Activated CD8-positive, alpha-beta T cell treated with anti-CD3 and anti-CD28 coated beads for 36 hours (primary cell): ENCODE data around the gene RNLS. TPM values are rescaled to one million over a fixed set of nuclear protein-coding genes. Genes with fewer than 3 reads are reported as not detected.

Experiments used
- ATAC-seq: fragments of 200-7000 bp; cut with Tn5 transposase; one replicate; pipeline ENCODE4 v1.10.0; 2021; ENCODE audit warnings: mild to moderate bottlenecking, moderate library complexity
- CTCF ChIA-PET: fragments of 350-600 bp; sonication (Branson Sonifier 250); formaldehyde crosslinking; loops from one replicate; lab custom pipeline; 2021; ENCODE audit warnings: antibody characterized with exemption; lab: Charles Lee
- POLR2A ChIA-PET: fragments of 350-600 bp; sonication (Branson Sonifier 250); formaldehyde crosslinking; loops from one replicate; lab custom pipeline; 2021; ENCODE audit warnings: antibody characterized with exemption; lab: Charles Lee
- DNase-seq: peaks from one replicate; pipeline ENCODE4 v3.0.0-alpha.2; 2020
- H3K27ac Mint-ChIP-seq: one replicate; pipeline ENCODE4 v1.8.0; 2021; ENCODE audit warnings: mild to moderate bottlenecking, mixed read lengths
- H3K27me3 Mint-ChIP-seq: one replicate; pipeline ENCODE4 v1.8.0; 2021; ENCODE audit warnings: mixed read lengths
- H3K36me3 Mint-ChIP-seq: one replicate; pipeline ENCODE4 v1.8.0; 2021; ENCODE audit warnings: low read depth, mixed read lengths
- H3K4me1 Mint-ChIP-seq: one replicate; pipeline ENCODE4 v1.8.0; 2021; ENCODE audit warnings: low read depth, mixed read lengths
- H3K4me3 Mint-ChIP-seq: one replicate; pipeline ENCODE4 v1.8.0; 2021; ENCODE audit warnings: mild to moderate bottlenecking, moderate library complexity, mixed read lengths
- H3K9me3 Mint-ChIP-seq: one replicate; pipeline ENCODE4 v1.8.0; 2021; ENCODE audit warnings: mixed read lengths
- intact Hi-C: fragments of 100-400 bp; cut with micrococcal nuclease; formaldehyde crosslinking; loops from one replicate; pipeline ENCODE4 v1.10.0; 2022
- total RNA-seq, 2 experiments: library from RNA; stranded (reverse); gene quantifications; one replicate each; pipeline ENCODE4 v1.2.3, GENCODE V29; 2021
- TF ChIP-seq, protein P1 (sequence below): fragments of 200-600 bp; IDR thresholded peaks from one replicate; pipeline ENCODE4 v1.8.0; 2022; ENCODE audit warnings: antibody characterized with exemption, mild to moderate bottlenecking

RNLS gene
- total RNA-seq, 2 experiments from 2014 or later: 4.5 TPM

DNA sequence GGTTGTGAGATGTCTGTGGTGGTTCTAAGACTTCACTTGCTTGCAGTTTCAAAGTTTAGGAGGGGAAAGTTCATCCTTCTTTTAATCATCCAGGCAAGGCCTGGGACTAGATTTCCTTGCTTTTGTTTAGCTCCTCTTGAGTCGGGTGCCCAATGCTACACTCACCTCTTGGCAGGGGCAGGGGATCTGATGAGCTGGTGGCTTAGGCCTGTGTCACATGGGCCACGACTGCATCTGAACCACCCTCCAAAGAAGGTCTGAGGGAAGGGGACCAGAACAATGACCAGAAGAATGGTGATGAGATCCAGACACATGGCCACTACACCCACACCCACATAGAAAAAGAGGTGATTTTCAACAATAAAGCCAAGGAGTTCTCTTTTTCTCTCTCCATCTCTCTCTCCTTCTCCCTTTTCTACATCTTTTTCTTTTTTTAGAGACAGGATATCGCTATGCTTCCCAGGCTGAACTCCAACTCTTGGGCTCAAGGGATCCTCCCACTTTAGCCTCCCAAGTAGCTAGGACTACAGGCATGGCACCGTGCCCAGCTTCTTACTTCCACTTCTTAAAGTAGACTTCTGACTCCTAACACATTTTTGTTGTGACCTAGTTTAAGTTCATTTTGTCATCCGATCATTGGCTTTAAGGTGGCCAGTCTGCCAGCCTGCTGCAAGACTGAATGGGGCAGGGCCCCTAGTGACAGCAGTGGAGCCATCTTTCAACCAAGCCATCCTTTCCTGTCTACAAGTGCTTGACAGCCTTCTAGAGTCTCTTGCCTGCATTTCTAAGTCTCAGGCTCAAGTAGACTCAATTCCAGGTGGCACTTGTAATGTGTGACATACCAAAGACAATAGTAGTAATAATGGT is 350.9 kb downstream of the RNLS start:
- Mint-ChIP-seq H3K27ac (no peak overlapping the region), H3K36me3 (no peaks in the 10 kb centered on the region), H3K27me3 (no peaks in the 10 kb centered on the region), H3K4me3 (no peak overlapping the region), H3K4me1 (peaks cover 4% of the 10 kb centered on the region), H3K9me3 (no peaks in the 10 kb centered on the region)
- CTCF ChIA-PET: no interaction called here
- no peak for ATAC-seq
- TF ChIP-seq, protein P1, sequence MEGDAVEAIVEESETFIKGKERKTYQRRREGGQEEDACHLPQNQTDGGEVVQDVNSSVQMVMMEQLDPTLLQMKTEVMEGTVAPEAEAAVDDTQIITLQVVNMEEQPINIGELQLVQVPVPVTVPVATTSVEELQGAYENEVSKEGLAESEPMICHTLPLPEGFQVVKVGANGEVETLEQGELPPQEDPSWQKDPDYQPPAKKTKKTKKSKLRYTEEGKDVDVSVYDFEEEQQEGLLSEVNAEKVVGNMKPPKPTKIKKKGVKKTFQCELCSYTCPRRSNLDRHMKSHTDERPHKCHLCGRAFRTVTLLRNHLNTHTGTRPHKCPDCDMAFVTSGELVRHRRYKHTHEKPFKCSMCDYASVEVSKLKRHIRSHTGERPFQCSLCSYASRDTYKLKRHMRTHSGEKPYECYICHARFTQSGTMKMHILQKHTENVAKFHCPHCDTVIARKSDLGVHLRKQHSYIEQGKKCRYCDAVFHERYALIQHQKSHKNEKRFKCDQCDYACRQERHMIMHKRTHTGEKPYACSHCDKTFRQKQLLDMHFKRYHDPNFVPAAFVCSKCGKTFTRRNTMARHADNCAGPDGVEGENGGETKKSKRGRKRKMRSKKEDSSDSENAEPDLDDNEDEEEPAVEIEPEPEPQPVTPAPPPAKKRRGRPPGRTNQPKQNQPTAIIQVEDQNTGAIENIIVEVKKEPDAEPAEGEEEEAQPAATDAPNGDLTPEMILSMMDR: no peak
- no peak for DNase-seq
- POLR2A ChIA-PET: no interaction called here
- intact Hi-C loops: no loop called here

DNA sequence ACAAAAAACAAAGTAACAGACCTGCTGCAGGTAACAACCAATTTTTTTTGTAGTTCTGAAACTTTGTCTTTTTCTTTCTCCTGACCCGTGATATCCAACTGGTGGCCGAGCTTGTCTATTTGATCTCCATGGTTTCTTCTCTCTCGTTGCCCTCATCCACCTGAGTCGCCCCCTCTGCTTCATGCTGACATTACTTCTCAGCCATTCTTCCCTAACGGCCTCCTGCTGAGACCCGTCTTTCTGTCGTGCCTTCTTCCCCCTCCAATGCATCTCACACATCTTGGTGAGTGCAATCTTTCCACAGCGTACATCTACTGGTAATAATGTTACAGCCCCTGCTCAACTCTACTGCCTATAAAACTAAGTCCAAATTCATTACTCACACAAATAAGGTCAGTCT is 352.9 kb downstream of the RNLS start:
- Mint-ChIP-seq H3K4me1 (no peaks in the 10 kb centered on the region), H3K4me3 (no peak overlapping the region), H3K9me3 (no peaks in the 10 kb centered on the region), H3K36me3 (no peaks in the 10 kb centered on the region), H3K27me3 (no peaks in the 10 kb centered on the region), H3K27ac (no peak overlapping the region)
- CTCF ChIA-PET: no interaction called here
- ATAC-seq: no peak
- intact Hi-C loops: no loop called here
- TF ChIP-seq, protein P1: no peak
- DNase-seq: no peak
- POLR2A ChIA-PET: no interaction called here

DNA sequence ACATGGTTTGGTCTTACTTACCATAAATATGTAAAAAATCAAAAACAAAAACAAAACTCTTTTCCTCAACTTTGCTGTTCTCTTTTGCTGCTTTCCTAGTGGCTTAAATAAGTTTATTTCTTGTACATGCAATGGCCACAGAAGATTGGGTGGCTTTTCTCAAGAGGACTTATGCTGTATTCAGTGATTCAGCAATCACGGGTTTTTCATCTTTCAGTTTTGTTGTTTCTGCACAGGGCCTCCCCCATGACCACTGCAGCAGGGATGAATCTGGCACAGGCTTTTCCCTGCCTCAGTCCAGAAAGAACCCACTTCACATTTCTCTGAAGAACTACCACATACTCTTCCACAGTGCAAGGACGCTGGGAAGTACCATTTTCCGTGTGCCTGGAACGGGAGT is 355.0 kb downstream of the RNLS start:
- ATAC-seq: no peak
- no peak overlapping the region for H3K4me3 Mint-ChIP-seq
- H3K27me3 Mint-ChIP-seq: no peaks in the 10 kb centered on the region
- ChIA-PET POLR2A (interaction anchor here (1.0 kb wide), 1 partner anchor 32 kb away, joined by 3 read pairs; no protein-coding TSS in a partner anchor), CTCF (interaction anchor here (1.5 kb wide), 1 partner anchor 9 kb away, joined by 4 read pairs; no protein-coding TSS in a partner anchor)
- H3K27ac Mint-ChIP-seq: no peak overlapping the region
- intact Hi-C loops: no loop called here
- no peaks in the 10 kb centered on the region for H3K4me1 Mint-ChIP-seq
- no peak for DNase-seq
- TF ChIP-seq, protein P1: no peak
- no peaks in the 10 kb centered on the region for H3K36me3 Mint-ChIP-seq
- H3K9me3 Mint-ChIP-seq: no peaks in the 10 kb centered on the region

GRCh38 chr10:88227342-88228018 is 355.6 kb downstream of the RNLS start:
- Mint-ChIP-seq H3K4me3 (no peak overlapping the region), H3K36me3 (no peaks in the 10 kb centered on the region), H3K27ac (no peak overlapping the region), H3K27me3 (no peaks in the 10 kb centered on the region), H3K9me3 (no peaks in the 10 kb centered on the region), H3K4me1 (no peaks in the 10 kb centered on the region)
- ChIA-PET CTCF (no interaction called here), POLR2A (no interaction called here)
- TF ChIP-seq, protein P1: no peak
- ATAC-seq (no peak), DNase-seq (no peak)
- intact Hi-C loops: no loop called here

DNA sequence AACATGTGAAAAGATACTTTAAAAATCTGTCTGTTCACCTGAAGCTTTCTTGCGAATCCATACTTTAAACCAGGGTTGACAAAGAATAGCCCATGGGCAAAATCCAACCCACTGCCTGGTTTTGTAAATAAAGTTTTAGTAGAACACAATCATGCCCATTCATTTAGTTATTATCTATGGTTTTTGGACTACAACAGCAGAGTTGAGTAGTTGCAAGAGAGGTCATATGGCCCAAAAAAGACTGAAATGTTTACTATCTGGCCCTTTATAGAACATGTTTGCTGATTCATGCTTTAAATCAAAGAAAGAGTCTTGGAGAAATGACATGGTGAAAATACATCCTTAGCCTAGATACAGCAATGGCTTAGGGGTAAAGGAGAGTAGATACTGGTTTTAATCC is 356.2 kb downstream of the RNLS start:
- ChIA-PET POLR2A (no interaction called here), CTCF (no interaction called here)
- Mint-ChIP-seq H3K9me3 (no peaks in the 10 kb centered on the region), H3K27me3 (no peaks in the 10 kb centered on the region), H3K4me3 (no peak overlapping the region), H3K27ac (no peak overlapping the region), H3K36me3 (no peaks in the 10 kb centered on the region), H3K4me1 (no peaks in the 10 kb centered on the region)
- intact Hi-C loops: no loop called here
- TF ChIP-seq, protein P1: no peak
- DNase-seq (no peak), ATAC-seq (no peak)
